Renal pelvis (tissue), 4 donors: Measurements from ENCODE around the gene ASTN2. TPM values are rescaled to one million over a fixed set of nuclear protein-coding genes. Genes with fewer than 3 reads are reported as not detected.
A peak's percentile ranks its signal among the peaks of the same experiment; 100 is the strongest.

ENCODE experiments used
- DNase-seq: peaks from one replicate; pipeline ENCODE4 v3.0.0-alpha.2; 2013
- polyA plus RNA-seq, 3 donors: library from polyadenylated mRNA; unstranded; fragments of 120-200 nt; gene quantifications; one replicate each; pipeline ENCODE4 v1.2.1, GENCODE V29; 2013; ENCODE audit not compliant: insufficient read length in 3 of 3

Gene ASTN2
- polyA plus RNA-seq, 3 donors, result 14.8 to 16.2 (median 15.9) TPM

DNA sequence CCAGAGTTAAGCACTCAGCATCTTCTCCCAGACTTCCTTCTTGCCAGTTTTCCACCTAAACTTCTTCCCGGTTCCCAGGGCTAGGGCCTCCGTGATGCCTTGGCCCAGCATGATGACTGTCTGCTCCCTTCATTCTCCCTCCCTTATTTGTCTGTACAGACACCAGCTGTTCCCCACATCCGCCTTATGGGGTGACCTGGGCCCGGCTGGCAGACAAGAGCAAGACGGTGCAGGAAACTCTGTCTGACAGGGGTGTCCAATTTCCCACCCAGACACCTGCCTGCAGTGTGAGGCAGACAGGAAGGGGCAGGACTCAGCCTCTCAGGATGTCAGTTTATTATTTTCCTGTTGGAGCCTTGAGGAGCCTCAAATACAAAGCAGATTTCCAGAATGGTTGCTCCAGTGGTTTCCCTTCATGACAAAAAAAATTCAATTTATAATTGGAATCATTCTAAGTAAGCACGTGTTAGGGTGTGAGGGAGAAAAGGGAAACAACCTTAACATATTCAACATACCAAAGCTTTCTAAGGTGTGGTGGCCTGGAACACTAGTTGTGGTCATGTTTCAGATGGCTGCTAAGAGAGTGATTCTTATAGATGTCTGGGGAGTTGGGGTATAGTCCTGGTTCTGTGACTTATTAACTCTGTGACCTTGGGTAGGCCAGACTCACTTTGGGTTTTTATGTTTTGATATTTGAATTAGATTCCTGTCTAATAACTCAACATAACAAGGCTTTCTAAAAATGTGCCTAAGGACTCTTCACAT is 1026.7 kb downstream of the ASTN2 start:
- DNase-seq, result peak; percentile 51

DNA sequence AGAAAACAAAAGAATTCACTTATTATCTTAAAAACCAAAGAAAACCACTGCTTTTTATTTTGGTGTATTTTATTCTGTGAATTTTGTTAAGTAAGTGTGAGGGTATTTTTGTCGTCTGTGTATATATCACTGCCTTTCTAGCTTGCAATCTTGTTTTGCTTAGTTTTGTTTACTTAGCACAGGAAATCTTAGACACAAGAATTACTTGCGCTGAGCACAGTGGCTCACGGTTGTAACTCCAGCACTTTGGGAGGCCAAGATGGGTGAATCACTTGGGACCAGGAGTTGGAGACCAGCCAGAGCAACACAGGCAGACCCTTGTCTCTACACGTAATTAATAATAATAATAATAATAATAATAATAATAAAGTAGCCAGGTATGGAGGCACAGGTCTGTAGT is 1030.9 kb downstream of the ASTN2 start:
- no peak for DNase-seq

DNA sequence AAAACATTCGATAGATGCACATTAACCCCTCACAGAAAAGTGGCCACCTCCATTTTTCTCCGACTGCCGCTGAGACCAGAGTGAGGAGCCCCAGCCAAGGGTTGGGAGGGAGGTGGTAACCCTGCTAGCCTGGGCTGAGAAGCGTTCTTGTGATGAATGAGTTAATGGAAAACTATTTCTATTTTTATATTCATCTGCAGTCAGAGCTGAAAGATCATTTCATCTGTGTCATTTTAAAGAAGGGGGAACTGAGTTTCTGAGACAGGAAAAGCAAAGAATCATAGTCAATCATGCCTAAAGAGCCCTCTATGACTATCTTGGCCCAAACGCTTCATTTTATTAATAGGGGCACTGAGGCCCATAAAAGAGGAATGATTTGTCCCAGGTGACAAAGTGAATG is 1031.7 kb downstream of the ASTN2 start:
- DNase-seq, result no peak

DNA sequence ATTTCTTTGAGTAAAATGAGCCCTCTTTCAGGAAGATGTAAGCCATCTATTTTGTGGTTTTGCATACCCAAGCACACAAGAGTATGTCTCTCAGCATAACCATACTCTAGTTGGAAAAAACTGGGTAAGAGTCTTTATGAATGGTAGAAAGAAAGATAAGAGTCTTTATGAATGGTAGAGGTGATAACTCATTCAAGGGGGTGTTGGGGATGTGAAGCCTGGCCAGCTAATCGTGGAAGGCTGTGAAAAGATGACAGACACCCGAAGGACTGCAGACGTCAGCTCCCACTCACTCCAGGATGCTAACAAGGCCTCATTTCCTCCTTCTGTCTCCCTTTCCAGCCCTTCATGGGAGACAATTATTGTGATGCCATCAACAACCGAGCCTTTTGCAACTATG is 1032.8 kb downstream of the ASTN2 start:
- DNase-seq, result no peak

DNA sequence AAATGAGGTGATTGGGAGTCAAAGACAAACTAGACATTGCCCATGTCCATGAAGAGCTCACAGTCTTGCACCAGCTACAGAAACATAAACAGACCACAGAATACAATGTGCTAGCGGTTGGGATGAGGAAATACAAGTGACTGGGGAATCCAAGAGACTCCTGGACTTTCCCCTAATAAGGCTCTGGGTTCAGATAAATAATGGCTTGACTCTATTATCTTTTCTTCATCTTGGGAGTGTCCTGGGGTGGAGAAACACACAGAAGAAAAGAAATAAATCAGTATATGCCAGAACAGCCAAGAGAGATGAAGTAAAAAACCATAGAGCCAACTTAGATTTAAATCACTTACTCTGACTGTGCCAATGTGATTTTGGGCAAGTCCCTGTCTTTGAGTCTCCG is 1033.5 kb downstream of the ASTN2 start:
- no peak for DNase-seq

DNA sequence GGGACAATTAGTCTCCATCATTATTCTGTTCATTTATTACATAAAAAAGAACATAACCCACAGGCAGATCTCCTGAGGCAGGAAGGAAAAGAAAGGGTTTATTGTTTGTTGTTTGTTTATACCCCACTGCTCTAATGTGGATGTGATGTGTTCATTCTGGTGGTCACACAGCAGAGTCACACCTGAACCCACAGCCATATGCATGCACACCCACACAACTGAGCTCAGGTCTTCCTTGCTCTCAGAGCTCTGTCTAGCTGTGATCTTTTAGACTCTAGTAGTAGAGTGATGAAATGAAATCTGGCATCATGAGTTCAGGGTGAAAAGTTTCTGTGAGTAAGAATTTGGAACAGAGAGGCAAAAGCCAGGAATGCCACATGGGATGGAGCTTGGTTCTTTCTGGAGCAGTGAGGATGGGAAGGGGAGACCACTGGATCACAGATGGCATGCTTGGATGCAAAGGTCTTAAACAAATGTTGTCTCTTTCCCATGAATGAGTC is 1034.3 kb downstream of the ASTN2 start:
- DNase-seq, result no peak

DNA sequence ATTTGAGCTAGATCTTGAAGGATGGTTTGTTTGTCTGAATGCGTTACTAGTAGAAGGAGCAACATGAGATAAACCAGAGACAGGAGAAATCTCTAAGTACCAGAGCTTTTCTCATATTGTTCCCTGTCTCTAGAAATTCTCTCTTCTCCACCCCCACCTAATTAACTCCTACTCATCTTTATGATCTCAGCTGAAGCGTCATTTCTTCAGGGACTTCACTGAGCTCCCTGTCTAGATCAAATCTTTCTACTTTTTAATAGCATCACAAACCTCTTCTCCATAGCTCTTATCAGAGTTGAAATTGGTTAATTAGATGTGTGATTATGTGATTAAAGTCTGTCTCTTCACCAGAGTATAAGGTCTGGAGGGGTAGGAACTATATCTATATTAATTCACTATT is 1035.0 kb downstream of the ASTN2 start:
- no peak for DNase-seq

DNA sequence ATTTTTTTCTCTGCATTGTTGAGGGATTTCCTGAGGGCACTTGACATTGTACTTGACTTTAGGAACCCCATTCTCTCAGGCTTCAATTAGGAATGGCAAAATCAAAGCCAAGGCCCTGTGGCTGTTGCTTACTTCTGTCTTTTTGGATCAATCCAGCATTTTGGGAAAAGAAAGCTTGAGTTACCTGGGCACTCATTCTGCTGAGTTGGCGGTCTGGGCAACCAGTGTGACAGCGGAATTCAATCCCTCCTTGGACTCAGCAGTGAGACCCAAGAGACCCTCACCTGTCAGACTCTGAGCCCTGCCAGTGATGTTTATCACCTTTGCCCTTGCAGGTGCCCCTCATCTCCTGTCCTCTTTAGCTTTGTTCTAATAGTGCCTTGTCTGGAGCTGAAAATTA is 1036.0 kb downstream of the ASTN2 start:
- DNase-seq, result no peak

DNA sequence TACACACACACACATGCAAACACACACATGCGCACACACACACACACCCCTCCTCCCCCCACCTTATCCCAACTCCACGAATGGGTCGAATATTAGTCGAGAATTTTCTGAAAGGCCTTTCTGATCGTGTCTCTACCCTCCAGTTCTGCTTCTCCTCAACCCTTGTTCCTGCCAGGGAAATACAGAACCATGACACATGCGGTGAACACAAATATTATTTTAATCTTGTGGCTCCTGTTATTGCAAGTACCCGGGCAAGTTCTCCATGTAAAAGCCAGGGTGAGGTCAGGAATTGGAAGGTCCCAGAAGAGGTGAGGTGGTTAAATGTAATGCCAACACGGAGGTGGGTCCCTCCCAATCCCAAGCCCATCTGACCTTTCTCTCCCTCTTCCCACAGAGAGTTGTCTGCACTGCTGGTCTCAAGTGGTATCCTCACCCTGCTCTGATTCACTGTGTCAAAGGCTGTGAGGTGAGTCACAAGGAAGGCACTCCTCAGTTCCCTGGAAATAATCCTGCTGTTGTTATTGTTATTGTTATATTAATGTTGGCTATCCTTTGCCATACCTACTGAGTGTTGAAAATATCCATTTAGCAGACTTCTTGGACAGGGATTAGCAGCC is 1037.6 kb downstream of the ASTN2 start:
- DNase-seq, result no peak
